IMR-90 (cell line): Measurements from ENCODE around the gene GNAI2. TPM values are rescaled to one million over a fixed set of nuclear protein-coding genes. Genes with fewer than 3 reads are reported as not detected.

Experiments
- ATAC-seq: fragments of 200-7000 bp; cut with Tn5 transposase; 2 replicates; pipeline ENCODE4 v1.9.1; 2020; ENCODE audit warnings: low read depth, mild to moderate bottlenecking, moderate library complexity
- BruUV-seq: library from RNA; stranded (reverse); fragments of 400-500 nt; replicated peaks from 2 replicates; lab custom pipeline; 2021; lab: Mats Ljungman, UMichigan
- CTCF ChIA-PET: fragments of 300-600 bp; formaldehyde crosslinking; extraction: SDS; loops from one replicate; lab custom pipeline; 2021; ENCODE audit warnings: antibody characterized with exemption; lab: Yijun Ruan, JAX
- POLR2A ChIA-PET: fragments of 300-600 bp; sonication (Branson Sonifier 250); formaldehyde crosslinking; loops from one replicate; lab custom pipeline; 2022; ENCODE audit warnings: antibody characterized with exemption; ENCODE audit not compliant: unreplicated experiment; lab: Charles Lee
- DNase-seq: peaks from one replicate; pipeline ENCODE4 v3.0.0; 2013
- H2AFZ ChIP-seq: replicated peaks from 2 replicates; pipeline ENCODE3; 2013; ENCODE audit warnings: low read length, mild to moderate bottlenecking; ENCODE audit not compliant: poor library complexity
- H2AK5ac ChIP-seq: 2 replicates; pipeline ENCODE4 v1.6.1; 2013; ENCODE audit warnings: low read depth, low read length, inconsistent platforms
- H2AK9ac ChIP-seq: replicated peaks from 2 replicates; pipeline ENCODE3; 2013; ENCODE audit warnings: mild to moderate bottlenecking, low read depth, low read length, moderate library complexity; ENCODE audit not compliant: poor library complexity
- H2BK120ac ChIP-seq: 2 replicates; pipeline ENCODE4 v1.6.1; 2013; ENCODE audit warnings: low read depth, low read length, inconsistent platforms
- H2BK15ac ChIP-seq: 3 replicates; pipeline ENCODE4 v1.6.1; 2013; ENCODE audit warnings: low read depth, low read length, inconsistent platforms
- H2BK20ac ChIP-seq: 2 replicates; pipeline ENCODE4 v1.6.1; 2013; ENCODE audit warnings: low read depth, mild to moderate bottlenecking, inconsistent platforms, low read length, moderate library complexity
- H2BK5ac ChIP-seq: 2 replicates; pipeline ENCODE4 v1.6.1; 2013; ENCODE audit warnings: mild to moderate bottlenecking, low read depth, low read length, inconsistent platforms; ENCODE audit not compliant: poor library complexity, severe bottlenecking
- H3K14ac ChIP-seq: replicated peaks from 2 replicates; pipeline ENCODE4 v1.6.1; 2013; ENCODE audit warnings: low read depth, low read length, inconsistent platforms
- H3K18ac ChIP-seq: 2 replicates; pipeline ENCODE4 v1.6.1; 2013; ENCODE audit warnings: low read depth, low read length, control low read depth
- H3K23ac ChIP-seq: 2 replicates; pipeline ENCODE4 v1.6.1; 2013; ENCODE audit warnings: low read depth, low read length, inconsistent platforms
- H3K27ac ChIP-seq: 2 replicates; pipeline ENCODE4 v1.5.1; 2013; ENCODE audit warnings: mild to moderate bottlenecking, control low read depth, low read length; ENCODE audit not compliant: insufficient read depth
- H3K27me3 ChIP-seq: 2 replicates; pipeline ENCODE4 v1.6.1; 2013; ENCODE audit warnings: low read length; ENCODE audit not compliant: control insufficient read depth, insufficient read depth
- H3K36me3 ChIP-seq: 2 replicates; pipeline ENCODE4 v1.6.1; 2013; ENCODE audit warnings: low read length, mixed read lengths; ENCODE audit not compliant: control insufficient read depth, insufficient read depth
- H3K4ac ChIP-seq: 2 replicates; pipeline ENCODE4 v1.6.1; 2013; ENCODE audit warnings: low read depth, low read length, inconsistent platforms
- H3K4me1 ChIP-seq: 2 replicates; pipeline ENCODE4 v1.6.1; 2013; ENCODE audit warnings: low read length, mixed read lengths; ENCODE audit not compliant: control insufficient read depth, insufficient read depth
- H3K4me2 ChIP-seq: 2 replicates; pipeline ENCODE4 v1.6.1; 2013; ENCODE audit warnings: low read depth, mild to moderate bottlenecking, control low read depth, low read length, moderate library complexity
- H3K4me3 ChIP-seq: 2 replicates; pipeline ENCODE4 v1.5.1; 2013; ENCODE audit warnings: low read depth, mild to moderate bottlenecking, control low read depth, low read length, moderate library complexity; ENCODE audit not compliant: insufficient read depth
- H3K56ac ChIP-seq: 2 replicates; pipeline ENCODE4 v1.6.1; 2013; ENCODE audit warnings: low read length, inconsistent platforms; ENCODE audit not compliant: insufficient read depth; ENCODE audit errors: extremely low read depth
- H3K79me1 ChIP-seq, 2 experiments: 2 replicates each; pipeline ENCODE4 v1.6.1; 2013; ENCODE audit warnings: low read length in 2 of 2, inconsistent platforms in 1 of 2, low read depth in 1 of 2
- H3K9ac ChIP-seq: 2 replicates; pipeline ENCODE4 v1.6.1; 2013; ENCODE audit warnings: low read depth, low read length, control low read depth
- H3K9me1 ChIP-seq: 2 replicates; pipeline ENCODE4 v1.6.1; 2013; ENCODE audit warnings: low read length, inconsistent platforms; ENCODE audit not compliant: insufficient read depth
- H3K9me3 ChIP-seq: 2 replicates; pipeline ENCODE4 v1.6.1; 2013; ENCODE audit warnings: low read length; ENCODE audit not compliant: control insufficient read depth, insufficient read depth
- H4K20me1 ChIP-seq: 2 replicates; pipeline ENCODE4 v1.6.1; 2013; ENCODE audit warnings: low read length, inconsistent platforms; ENCODE audit not compliant: insufficient read depth
- H4K5ac ChIP-seq: 2 replicates; pipeline ENCODE4 v1.6.1; 2013; ENCODE audit warnings: mild to moderate bottlenecking, low read depth, low read length, control low read depth
- H4K8ac ChIP-seq, 2 experiments: 2 replicates each; pipeline ENCODE4 v1.6.1; 2013; ENCODE audit warnings: low read depth in 2 of 2, low read length in 2 of 2, control low read depth in 1 of 2, inconsistent platforms in 1 of 2
- H4K91ac ChIP-seq: 2 replicates; pipeline ENCODE4 v1.6.1; 2013; ENCODE audit warnings: low read depth, low read length, inconsistent platforms; ENCODE audit not compliant: insufficient read depth
- BHLHE40 ChIP-seq: fragments of 150-350 bp; IDR thresholded peaks from 2 replicates; pipeline ENCODE4 v1.6.1; 2016; ENCODE audit warnings: mild to moderate bottlenecking, low read depth, low read length
- FOS ChIP-seq: fragments of 150-350 bp; IDR thresholded peaks from 2 replicates; pipeline ENCODE4 v1.6.1; 2016; ENCODE audit warnings: low read depth, low read length
- MAFK ChIP-seq: IDR thresholded peaks from 2 replicates; pipeline ENCODE4 v1.6.1; 2012; ENCODE audit warnings: low read depth, low read length, improper control_type of control experiment
- POLR2A ChIP-seq: IDR thresholded peaks from 2 replicates; pipeline ENCODE4 v1.6.1; 2012; ENCODE audit warnings: mild to moderate bottlenecking, low read depth, low read length
- RAD21 ChIP-seq: IDR thresholded peaks from 2 replicates; pipeline ENCODE4 v1.6.1; 2012; ENCODE audit warnings: low read length, improper control_type of control experiment
- RCOR1 ChIP-seq: IDR thresholded peaks from 2 replicates; pipeline ENCODE4 v1.6.1; 2012; ENCODE audit warnings: mild to moderate bottlenecking, low read length, improper control_type of control experiment; ENCODE audit not compliant: insufficient replicate concordance
- WGBS, 2 experiments: methylation state at CpG; one replicate each; pipeline versions ENCODE4 v1.1.5 to v1.1.7; 2013; ENCODE audit warnings: missing lambda C conversion rate in 2 of 2; ENCODE audit not compliant: insufficient read length in 1 of 2; ENCODE audit errors: extremely low coverage in 2 of 2; 5-methylcytosine and 5-hydroxymethylcytosine counted together
- dilution Hi-C: fragments of 300-500 bp; cut with HindIII; formaldehyde crosslinking; loops from one replicate; pipeline ENCODE4 v1.14.3; 2018; ENCODE audit warnings: low sequenced_read_pairs; ENCODE audit not compliant: unreplicated experiment
- in situ Hi-C: fragments of 300-500 bp; cut with MboI; formaldehyde crosslinking; loops from 3 replicates; pipeline ENCODE4 v1.14.3; 2019; ENCODE audit warnings: low sequenced_read_pairs, inconsistent platforms, mixed read lengths
- intact Hi-C: fragments of 100-400 bp; cut with micrococcal nuclease; formaldehyde crosslinking; loops from 2 replicates; pipeline ENCODE4 v1.10.0; 2022
- polyA plus RNA-seq, 3 experiments: library from polyadenylated mRNA; depleted of rRNA; stranded (reverse); fragments of >200 nt; gene quantifications; 2 replicates each; pipeline ENCODE4 v1.2.3, GENCODE V29; 2012; ENCODE audit warnings: low replicate concordance in 1 of 3
- total RNA-seq: library from RNA; depleted of rRNA; stranded (reverse); fragments of >200 nt; gene quantifications from 2 replicates; pipeline ENCODE4 v1.2.3, GENCODE V29; 2012
- TF ChIP-seq, protein P1 (sequence below): conservative IDR thresholded peaks from 2 replicates; pipeline ENCODE4 v1.5.1; 2012; ENCODE audit warnings: mild to moderate bottlenecking, low read depth, low read length, improper control_type of control experiment
- TF ChIP-seq, protein P2 (sequence below): fragments of 150-350 bp; IDR thresholded peaks from 2 replicates; pipeline ENCODE4 v1.6.1; 2017; ENCODE audit warnings: mild to moderate bottlenecking, antibody characterized with exemption, low read length, low read depth

GNAI2 gene
- total and polyA plus RNA-seq, 2 of the 4 experiments (the other 2 are of a cell fraction), result 867 to 1,079 TPM

- no peak overlapping the region for H4K5ac ChIP-seq
- H2BK15ac ChIP-seq, result no peak overlapping the region
- H2AK9ac ChIP-seq, result peak overlapping the region; percentile 76
- H2AK5ac ChIP-seq, result no peak overlapping the region
- no peaks in the 10 kb centered on the region for H3K9me3 ChIP-seq
- in situ Hi-C loops (loop anchor here (5.0 kb wide), 2 partner anchors 37 to 43 kb away; partner anchors contain the start of gene GNAT1), dilution Hi-C loops (no loop called here), intact Hi-C loops (loop anchor here (5.0 kb wide), 1 partner anchor 313 kb away; no protein-coding TSS in a partner anchor)
- no peaks in the 10 kb centered on the region for H4K20me1 ChIP-seq
- no peak overlapping the region for H3K9ac ChIP-seq
- H3K4me2 ChIP-seq, result no peak overlapping the region
- no peak overlapping the region for H3K18ac ChIP-seq
- no peak overlapping the region for H3K4me3 ChIP-seq
- no peak overlapping the region for H2BK120ac ChIP-seq
- no peak overlapping the region for H2BK5ac ChIP-seq
- ChIA-PET POLR2A (no interaction called here), CTCF (interaction anchor here (1.6 kb wide), 1 partner anchor 17 kb away, joined by 6 read pairs; no protein-coding TSS in a partner anchor)
- no TSS peak for BruUV-seq
- no peak overlapping the region for H4K91ac ChIP-seq
- H3K79me1 ChIP-seq, result peaks cover 0 to 12% of the 10 kb centered on the region in 2 experiments; a peak in 2 of 4 replicates
- peaks cover 7% of the 10 kb centered on the region for H3K4me1 ChIP-seq
- peaks cover 9% of the 10 kb centered on the region; the same call in 1 of the 2 replicates for H3K9me1 ChIP-seq
- H3K4ac ChIP-seq, result no peak overlapping the region
- no peak overlapping the region for H2BK20ac ChIP-seq
- DNase-seq (no peak), ATAC-seq (no peak)
- H3K36me3 ChIP-seq, result no peaks in the 10 kb centered on the region
- no peak overlapping the region for H3K27ac ChIP-seq
- H3K14ac ChIP-seq, result no peak overlapping the region
- no peak overlapping the region for H3K56ac ChIP-seq
- no peak for TF ChIP-seq BHLHE40
- no peak for TF ChIP-seq FOS
- TF ChIP-seq POLR2A, result no peak
- TF ChIP-seq RCOR1, result no peak
- no peak for TF ChIP-seq RAD21
- TF ChIP-seq MAFK, result no peak
- TF ChIP-seq, protein P1, sequence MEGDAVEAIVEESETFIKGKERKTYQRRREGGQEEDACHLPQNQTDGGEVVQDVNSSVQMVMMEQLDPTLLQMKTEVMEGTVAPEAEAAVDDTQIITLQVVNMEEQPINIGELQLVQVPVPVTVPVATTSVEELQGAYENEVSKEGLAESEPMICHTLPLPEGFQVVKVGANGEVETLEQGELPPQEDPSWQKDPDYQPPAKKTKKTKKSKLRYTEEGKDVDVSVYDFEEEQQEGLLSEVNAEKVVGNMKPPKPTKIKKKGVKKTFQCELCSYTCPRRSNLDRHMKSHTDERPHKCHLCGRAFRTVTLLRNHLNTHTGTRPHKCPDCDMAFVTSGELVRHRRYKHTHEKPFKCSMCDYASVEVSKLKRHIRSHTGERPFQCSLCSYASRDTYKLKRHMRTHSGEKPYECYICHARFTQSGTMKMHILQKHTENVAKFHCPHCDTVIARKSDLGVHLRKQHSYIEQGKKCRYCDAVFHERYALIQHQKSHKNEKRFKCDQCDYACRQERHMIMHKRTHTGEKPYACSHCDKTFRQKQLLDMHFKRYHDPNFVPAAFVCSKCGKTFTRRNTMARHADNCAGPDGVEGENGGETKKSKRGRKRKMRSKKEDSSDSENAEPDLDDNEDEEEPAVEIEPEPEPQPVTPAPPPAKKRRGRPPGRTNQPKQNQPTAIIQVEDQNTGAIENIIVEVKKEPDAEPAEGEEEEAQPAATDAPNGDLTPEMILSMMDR, result no peak
- TF ChIP-seq, protein P2, sequence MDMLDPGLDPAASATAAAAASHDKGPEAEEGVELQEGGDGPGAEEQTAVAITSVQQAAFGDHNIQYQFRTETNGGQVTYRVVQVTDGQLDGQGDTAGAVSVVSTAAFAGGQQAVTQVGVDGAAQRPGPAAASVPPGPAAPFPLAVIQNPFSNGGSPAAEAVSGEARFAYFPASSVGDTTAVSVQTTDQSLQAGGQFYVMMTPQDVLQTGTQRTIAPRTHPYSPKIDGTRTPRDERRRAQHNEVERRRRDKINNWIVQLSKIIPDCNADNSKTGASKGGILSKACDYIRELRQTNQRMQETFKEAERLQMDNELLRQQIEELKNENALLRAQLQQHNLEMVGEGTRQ, result no peak
- 86% methylated on average over 1 of the region's 3 CpGs; no CpG with 5 or more reads in 1 of the 2 experiments for WGBS, 2 experiments
- H4K8ac ChIP-seq, result no peak overlapping the region
- no peaks in the 10 kb centered on the region for H3K27me3 ChIP-seq
- no peak overlapping the region for H3K23ac ChIP-seq
- H2AFZ ChIP-seq, result no peak overlapping the region
Observed at GRCh38 chr3:50229490-50229889, 6.5 kb upstream of the GNAI2 start.
